ENCODE data around the gene DUS4L. TPM values are rescaled to one million over a fixed set of nuclear protein-coding genes. Genes with fewer than 3 reads are reported as not detected.

DUS4L gene
- total and polyA plus RNA-seq, 2 experiments from 2014 or later: 5.4 to 12.5 TPM

DNA sequence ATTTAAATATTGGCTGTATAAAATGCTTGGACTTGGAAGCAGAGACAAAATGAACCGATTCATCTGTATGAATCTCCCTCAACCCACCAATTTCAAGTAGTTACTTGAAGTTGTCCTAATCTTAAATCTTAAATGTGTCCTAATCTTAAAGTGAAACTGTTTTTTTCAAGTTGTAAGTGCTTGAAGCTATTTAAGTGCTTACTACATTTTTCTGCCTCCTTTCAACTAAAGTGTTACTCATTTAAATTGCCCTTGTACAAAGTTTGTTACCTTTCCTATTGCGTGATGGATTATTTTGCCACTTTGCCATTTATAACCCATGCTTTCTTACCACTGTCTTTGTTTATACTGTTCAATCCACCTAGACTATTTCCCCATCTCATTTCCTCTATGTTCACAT is 19.1 kb downstream of the DUS4L start:
- no peak for DNase-seq (ENCODE audit: low spot score)
- peaks cover 6% of the 10 kb centered on the region for H3K79me2 ChIP-seq
- H3K4me2 ChIP-seq: no peak overlapping the region
- no peak overlapping the region for H3K4me3 ChIP-seq
- no peaks in the 10 kb centered on the region for H3K27me3 ChIP-seq
- H3K4me1 ChIP-seq (ENCODE audit: insufficient read depth): peaks cover 7% of the 10 kb centered on the region
- no peaks in the 10 kb centered on the region for H3K36me3 ChIP-seq (replicated peaks; ENCODE audit: insufficient read depth, low read depth)
- no peak overlapping the region for H3K27ac ChIP-seq
- TF ChIP-seq, protein P1, sequence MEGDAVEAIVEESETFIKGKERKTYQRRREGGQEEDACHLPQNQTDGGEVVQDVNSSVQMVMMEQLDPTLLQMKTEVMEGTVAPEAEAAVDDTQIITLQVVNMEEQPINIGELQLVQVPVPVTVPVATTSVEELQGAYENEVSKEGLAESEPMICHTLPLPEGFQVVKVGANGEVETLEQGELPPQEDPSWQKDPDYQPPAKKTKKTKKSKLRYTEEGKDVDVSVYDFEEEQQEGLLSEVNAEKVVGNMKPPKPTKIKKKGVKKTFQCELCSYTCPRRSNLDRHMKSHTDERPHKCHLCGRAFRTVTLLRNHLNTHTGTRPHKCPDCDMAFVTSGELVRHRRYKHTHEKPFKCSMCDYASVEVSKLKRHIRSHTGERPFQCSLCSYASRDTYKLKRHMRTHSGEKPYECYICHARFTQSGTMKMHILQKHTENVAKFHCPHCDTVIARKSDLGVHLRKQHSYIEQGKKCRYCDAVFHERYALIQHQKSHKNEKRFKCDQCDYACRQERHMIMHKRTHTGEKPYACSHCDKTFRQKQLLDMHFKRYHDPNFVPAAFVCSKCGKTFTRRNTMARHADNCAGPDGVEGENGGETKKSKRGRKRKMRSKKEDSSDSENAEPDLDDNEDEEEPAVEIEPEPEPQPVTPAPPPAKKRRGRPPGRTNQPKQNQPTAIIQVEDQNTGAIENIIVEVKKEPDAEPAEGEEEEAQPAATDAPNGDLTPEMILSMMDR (IDR thresholded peaks at IDR 0.05; ENCODE audit: poor library complexity): no peak
- no peak for TF ChIP-seq EZH2 (IDR thresholded peaks at IDR 0.05; ENCODE audit: borderline replicate concordance)
- TF ChIP-seq EZH2phosphoT487 (IDR thresholded peaks at IDR 0.05; ENCODE audit: low read depth, severe bottlenecking, unreplicated experiment): no peak
- 94% methylated on average over 2 of the region's 2 CpGs for WGBS (ENCODE audit: low lambda C conversion rate, missing lambda C conversion rate)
- H3K9me2 ChIP-seq (replicated peaks; ENCODE audit: insufficient read depth): no peaks in the 10 kb centered on the region
- no peaks in the 10 kb centered on the region for H3K9me3 ChIP-seq (ENCODE audit: low read depth)
- no peaks in the 10 kb centered on the region for H4K20me1 ChIP-seq (ENCODE audit: insufficient read depth, poor library complexity, severe bottlenecking)
- no peak overlapping the region for H2AFZ ChIP-seq

DNA sequence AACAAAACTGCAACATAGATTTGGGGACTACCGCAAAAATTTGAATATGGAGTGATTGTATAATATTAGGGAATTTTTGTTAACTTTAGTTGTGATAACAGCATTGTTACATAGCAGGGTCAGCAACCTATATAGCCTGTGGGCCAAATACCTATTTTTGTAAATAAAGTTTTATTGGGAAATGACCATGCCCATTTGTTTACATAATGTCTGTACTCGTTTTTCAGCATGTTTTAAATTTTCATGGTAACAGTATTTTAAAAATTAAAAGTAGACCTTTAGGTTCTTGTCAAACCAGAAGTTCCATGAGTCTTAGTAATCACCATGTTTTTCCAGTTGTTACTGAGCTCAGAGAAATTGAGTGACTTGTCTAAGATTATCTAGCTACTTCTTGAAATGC is 20.9 kb downstream of the DUS4L start:
- Histone ChIP-seq H3K9me2 (replicated peaks; ENCODE audit: insufficient read depth) (no peaks in the 10 kb centered on the region), H2AFZ (no peak overlapping the region), H3K9me3 (ENCODE audit: low read depth) (no peaks in the 10 kb centered on the region), H4K20me1 (ENCODE audit: insufficient read depth, poor library complexity, severe bottlenecking) (no peaks in the 10 kb centered on the region), H3K79me2 (peaks cover 6% of the 10 kb centered on the region), H3K4me1 (ENCODE audit: insufficient read depth) (peaks cover 7% of the 10 kb centered on the region), H3K27ac (no peak overlapping the region), H3K36me3 (replicated peaks; ENCODE audit: insufficient read depth, low read depth) (no peaks in the 10 kb centered on the region), H3K4me2 (no peak overlapping the region), H3K27me3 (no peaks in the 10 kb centered on the region), H3K4me3 (no peak overlapping the region)
- WGBS (ENCODE audit: low lambda C conversion rate, missing lambda C conversion rate): 84% methylated on average over 2 of the region's 2 CpGs
- no peak for TF ChIP-seq EZH2phosphoT487 (IDR thresholded peaks at IDR 0.05; ENCODE audit: low read depth, severe bottlenecking, unreplicated experiment)
- no peak for TF ChIP-seq EZH2 (IDR thresholded peaks at IDR 0.05; ENCODE audit: borderline replicate concordance)
- TF ChIP-seq, protein P1 (IDR thresholded peaks at IDR 0.05; ENCODE audit: poor library complexity): no peak
- DNase-seq (ENCODE audit: low spot score): no peak

DNA sequence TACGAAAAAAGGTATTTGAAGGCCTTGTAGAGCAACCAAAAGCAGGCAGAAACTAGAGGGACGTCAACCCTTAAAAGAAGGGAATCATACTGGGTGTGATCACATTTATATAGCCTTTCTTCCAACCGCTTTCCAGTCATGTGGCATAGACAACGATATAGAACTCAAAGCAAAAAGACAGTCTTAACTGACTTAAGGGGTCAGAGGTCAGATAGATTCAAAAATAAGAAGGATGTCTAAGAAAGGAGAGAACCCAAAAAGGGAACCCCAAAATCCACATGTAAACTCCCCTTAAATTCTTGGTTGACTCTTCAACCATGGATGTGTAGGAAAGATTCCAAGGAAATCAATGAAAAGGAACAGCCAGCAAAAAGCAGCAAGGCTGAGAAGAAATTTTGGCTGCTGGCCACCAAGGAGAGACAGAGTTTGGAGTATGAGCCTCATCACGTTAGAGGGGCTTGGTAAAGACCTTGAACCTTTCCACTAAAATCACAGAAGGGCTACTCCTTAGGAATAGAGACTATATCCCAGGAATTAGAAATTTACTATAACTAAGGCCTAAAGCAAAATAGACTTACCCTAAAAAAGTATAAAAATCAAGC is 24.9 kb downstream of the DUS4L start:
- Histone ChIP-seq H3K4me1 (ENCODE audit: insufficient read depth) (no peaks in the 10 kb centered on the region), H4K20me1 (ENCODE audit: insufficient read depth, poor library complexity, severe bottlenecking) (no peaks in the 10 kb centered on the region), H2AFZ (no peak overlapping the region), H3K79me2 (no peaks in the 10 kb centered on the region), H3K4me3 (no peak overlapping the region), H3K4me2 (no peak overlapping the region), H3K36me3 (replicated peaks; ENCODE audit: insufficient read depth, low read depth) (no peaks in the 10 kb centered on the region), H3K27ac (no peak overlapping the region), H3K9me2 (replicated peaks; ENCODE audit: insufficient read depth) (no peaks in the 10 kb centered on the region), H3K9me3 (ENCODE audit: low read depth) (no peaks in the 10 kb centered on the region), H3K27me3 (no peaks in the 10 kb centered on the region)
- 97% methylated on average over 5 of the region's 5 CpGs for WGBS (ENCODE audit: low lambda C conversion rate, missing lambda C conversion rate)
- TF ChIP-seq EZH2phosphoT487 (IDR thresholded peaks at IDR 0.05; ENCODE audit: low read depth, severe bottlenecking, unreplicated experiment) (no peak), EZH2 (IDR thresholded peaks at IDR 0.05; ENCODE audit: borderline replicate concordance) (no peak)
- TF ChIP-seq, protein P1 (IDR thresholded peaks at IDR 0.05; ENCODE audit: poor library complexity): no peak
- DNase-seq (ENCODE audit: low spot score): no peak
